HL-60/S4 treated with retinoic acid at 250 ng/mL for 4 days and 3 days (cell line): ENCODE measurements around the gene RBM28.

Experiments
- in situ Hi-C: fragments of 300-500 bp; cut with MboI; formaldehyde crosslinking; loops from 2 replicates; pipeline ENCODE4 v1.7.0; 2022; ENCODE audit warnings: low sequenced_read_pairs

RBM28 gene

GRCh38 chr7:128263420-128263819 is 80.3 kb downstream of the RBM28 start:
- in situ Hi-C loops, result no loop called here

GRCh38 chr7:128262273-128263028 is 81.3 kb downstream of the RBM28 start:
- in situ Hi-C loops, result no loop called here

GRCh38 chr7:128260069-128260795 is 83.5 kb downstream of the RBM28 start:
- in situ Hi-C loops, result no loop called here

GRCh38 chr7:128259131-128260061 is 84.3 kb downstream of the RBM28 start:
- in situ Hi-C loops, result no loop called here

GRCh38 chr7:128257458-128257857 is 86.2 kb downstream of the RBM28 start:
- in situ Hi-C loops, result no loop called here

GRCh38 chr7:128255271-128255670 is 88.4 kb downstream of the RBM28 start:
- in situ Hi-C loops, result no loop called here

- in situ Hi-C loops, result no loop called here
Observed at GRCh38 chr7:128254470-128254869, 89.2 kb downstream of the RBM28 start.

GRCh38 chr7:128253701-128254100 is 90.0 kb downstream of the RBM28 start:
- in situ Hi-C loops, result no loop called here

- in situ Hi-C loops, result no loop called here
Observed at GRCh38 chr7:128251337-128251736, 92.4 kb downstream of the RBM28 start.
